Measurements from ENCODE around the gene DNASE1L3. TPM values are rescaled to one million over a fixed set of nuclear protein-coding genes. Genes with fewer than 3 reads are reported as not detected.
"Not testable (repeated sequence)": the region's sequence is repeated elsewhere in the genome, so short reads cannot be mapped to it uniquely, and the experiment has no call there.

The DNASE1L3 gene
- total RNA-seq, 1 experiment from 2014 or later, result not detected

DNA sequence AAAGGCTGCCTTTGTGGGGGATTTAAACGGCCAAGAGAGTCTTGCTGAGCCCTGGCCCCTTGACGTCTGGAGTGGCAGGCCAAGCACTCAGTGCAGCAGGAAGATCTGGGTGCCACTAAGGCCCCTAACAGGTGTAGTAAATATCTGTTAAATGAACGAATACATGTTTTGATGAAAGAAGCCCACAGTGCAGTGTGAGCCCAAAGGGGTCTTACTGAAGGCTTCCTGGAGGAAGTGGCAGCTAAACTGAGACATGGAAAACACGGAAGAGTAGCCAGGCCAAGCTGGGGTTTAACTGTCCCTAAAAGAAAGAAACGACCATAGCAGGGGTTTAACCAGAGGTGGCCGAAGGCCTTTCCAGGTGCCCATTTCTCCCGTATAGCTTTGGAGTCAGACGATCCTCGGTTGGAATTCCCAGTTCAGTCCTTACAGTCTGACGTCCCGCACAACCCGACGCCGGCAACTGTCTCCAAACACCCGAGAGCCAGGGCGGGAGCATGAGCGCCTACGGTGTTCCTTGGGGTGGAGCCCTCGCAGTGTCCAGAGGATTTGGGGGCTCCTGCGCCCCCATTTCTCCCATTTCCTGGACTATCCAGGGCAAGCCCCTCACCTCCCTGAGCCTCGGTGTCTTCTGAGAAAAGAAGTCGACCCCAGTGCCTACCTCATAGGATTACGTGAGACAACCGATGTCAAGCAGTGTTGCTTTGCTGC, 25.9 kb upstream of the DNASE1L3 start:
- no peak for DNase-seq (ENCODE audit: low read depth)

DNA sequence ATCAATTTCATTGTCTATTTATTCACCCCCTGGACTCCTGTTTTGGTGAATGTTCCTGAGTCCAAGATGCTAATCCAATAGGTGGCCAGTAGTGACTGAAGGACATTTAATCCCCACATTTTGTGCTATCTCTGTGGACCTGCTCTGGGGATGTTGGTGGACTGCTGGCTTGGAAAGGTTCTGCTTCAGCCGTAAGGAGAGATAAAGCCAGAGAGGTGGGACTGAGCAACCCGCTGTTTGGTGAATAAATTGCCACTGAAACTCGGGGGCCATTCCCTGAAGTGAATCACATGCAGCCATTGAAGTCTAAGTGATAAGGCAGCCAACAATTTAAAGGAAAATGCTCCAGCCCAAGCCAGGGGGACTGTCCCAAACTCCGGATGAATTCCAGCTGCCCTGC, 25.2 kb upstream of the DNASE1L3 start:
- DNase-seq (ENCODE audit: low read depth), result no peak

DNA sequence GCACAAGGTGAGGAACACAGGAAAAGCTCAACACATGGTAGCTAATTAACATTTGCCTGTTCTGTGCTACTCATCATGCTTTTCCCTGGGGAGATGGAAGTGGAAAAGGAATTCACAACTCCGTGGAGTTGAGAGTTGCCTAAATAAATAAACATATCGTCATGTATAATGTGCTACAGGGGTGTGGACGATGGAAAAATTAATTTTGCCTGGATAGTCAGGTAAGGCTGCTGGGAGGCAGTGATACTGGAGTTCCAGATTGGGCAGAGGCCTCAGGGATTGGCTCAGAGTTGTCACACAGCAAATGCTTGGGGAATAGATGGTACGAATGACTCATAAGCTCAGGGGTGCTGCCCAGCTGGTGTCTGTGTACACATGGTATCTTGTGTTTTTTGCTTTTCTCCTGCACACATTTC, 23.8 kb upstream of the DNASE1L3 start:
- DNase-seq (ENCODE audit: low read depth), result peak; percentile 69

DNA sequence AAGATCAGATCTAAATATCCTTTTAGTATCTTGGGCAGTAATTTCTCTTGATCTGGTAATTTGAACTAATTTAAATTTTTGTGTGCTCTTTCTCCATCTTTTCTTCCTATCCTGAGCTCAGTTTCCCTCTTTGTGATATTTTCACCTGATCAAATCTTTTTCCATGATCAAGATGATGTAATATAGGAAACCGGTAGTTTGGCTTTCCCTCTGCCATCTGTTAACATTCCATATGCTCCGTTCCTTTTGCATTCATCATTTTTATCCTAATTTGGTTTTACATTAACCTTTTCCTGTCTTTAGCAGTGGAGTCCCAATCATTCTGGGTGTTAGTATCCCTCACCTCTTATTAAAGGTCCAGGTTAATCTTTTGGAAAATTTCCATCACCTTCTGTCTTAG, 20.9 kb upstream of the DNASE1L3 start:
- no peak for DNase-seq (ENCODE audit: low read depth)

DNA sequence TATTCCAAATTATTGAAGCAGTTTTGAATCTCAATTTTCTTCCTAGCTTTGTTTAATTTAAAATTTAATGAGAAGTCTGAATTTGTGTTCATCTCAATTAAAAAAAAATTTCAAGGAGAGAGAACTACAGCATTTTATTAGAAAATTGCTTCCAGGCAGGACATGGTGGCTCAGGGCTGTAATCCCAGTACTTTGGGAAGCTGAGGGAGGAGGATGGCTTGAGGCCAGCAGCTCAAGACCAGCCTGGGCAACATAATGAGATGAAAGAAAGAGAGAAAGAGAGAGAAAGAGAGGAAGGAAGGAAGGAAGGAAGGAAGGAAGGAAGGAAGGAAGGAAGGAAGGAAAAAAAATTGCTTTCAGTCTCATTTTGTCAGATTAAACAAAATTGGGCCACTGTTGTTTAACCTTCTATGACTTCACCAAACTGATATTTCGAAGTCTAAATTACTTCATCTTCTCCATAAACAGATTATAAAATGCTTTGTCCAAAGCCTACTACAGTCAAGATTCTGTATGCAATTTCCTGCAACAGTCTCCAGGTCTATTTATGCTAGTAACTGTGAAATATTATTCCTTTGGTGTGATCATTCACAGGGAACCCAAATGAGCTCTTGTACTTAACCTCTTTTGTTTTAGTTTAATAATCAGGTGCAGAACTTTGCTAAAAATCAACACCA, 20.2 kb upstream of the DNASE1L3 start:
- DNase-seq (ENCODE audit: low read depth), result no peak

DNA sequence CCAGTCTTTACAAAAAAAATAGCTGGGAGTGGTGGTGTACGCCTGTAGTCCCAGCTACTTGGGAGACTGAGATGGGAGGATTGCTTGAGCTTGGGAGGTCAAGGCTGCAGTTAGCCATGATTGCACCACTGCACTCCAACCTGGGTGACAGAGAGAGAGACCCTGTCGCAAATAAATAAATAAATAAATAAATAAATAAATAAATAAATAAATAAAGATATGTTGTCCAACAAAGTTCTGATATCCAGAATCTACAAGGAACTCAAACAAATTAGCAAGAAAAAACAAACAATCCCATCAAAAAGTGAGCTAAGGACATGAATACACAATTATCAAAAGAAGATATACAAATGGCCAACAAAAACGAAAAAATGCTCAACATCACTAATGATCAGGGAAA, 17.2 kb upstream of the DNASE1L3 start:
- not testable (repeated sequence) for DNase-seq (ENCODE audit: low read depth)

DNA sequence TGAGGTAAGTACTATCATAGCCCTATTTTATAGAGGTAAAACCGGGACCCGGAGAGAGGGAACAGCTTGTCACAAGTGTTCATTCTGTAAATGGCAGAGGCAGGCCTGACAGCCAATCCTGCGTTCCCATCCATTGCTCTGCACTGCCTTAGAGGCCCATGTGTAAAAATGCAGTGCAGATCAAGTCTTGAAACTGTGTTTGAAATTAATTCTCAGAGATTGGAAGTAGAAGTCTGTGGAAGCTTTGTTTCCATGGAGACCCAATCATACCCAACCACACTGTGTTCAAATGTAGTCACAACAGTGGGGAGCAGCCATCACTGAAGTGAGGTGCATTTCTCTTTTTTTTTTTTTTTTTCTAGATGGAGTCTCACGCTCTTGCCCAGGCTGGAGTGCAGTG, 13.1 kb upstream of the DNASE1L3 start:
- no peak for DNase-seq (ENCODE audit: low read depth)

DNA sequence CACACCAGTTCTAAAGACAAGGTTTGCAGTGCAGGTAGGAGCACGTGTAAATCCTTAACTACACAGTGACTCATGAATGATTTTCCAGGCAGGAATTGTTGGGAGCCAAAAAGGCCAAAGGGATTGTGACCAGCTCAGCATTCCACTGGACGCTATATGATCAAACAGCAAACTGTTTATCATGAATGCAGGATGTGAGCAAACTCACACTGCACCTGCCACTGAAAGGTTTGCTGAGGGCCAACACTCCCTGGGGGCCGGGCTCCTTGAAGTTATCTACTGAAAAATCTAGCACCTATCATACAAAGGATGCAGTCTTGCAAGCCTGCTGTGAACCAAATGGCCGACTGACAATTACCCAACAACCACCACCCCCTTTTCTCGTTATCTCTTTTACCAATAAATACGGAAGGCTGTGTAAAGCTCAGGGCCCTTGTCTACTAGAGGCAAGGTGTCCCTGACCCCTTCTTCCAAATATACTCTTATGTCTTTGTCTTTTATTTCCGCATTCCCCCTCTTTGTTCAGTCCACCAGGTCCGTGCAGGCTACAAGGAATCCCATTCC, 11.5 kb upstream of the DNASE1L3 start:
- no peak for DNase-seq (ENCODE audit: low read depth)

DNA sequence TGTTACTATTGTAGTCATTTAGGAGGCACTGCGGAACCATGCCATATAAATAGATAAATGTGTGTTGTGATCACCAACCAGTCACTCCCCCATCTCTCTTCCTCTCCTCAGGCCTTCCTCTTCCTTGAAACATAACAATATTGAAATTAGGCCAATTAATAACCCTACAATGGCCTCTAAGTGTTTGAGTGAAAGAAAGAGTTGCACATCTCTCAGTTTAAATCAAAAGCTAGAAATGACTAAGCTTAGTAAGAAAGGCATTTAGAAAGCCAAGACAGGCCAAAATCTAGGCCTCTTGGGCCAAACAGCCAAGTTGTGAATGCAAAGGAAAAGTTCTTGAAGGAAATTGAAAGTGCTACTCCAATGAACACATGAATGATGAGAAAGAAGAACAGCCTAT, 8.1 kb upstream of the DNASE1L3 start:
- DNase-seq (ENCODE audit: low read depth), result no peak

DNA sequence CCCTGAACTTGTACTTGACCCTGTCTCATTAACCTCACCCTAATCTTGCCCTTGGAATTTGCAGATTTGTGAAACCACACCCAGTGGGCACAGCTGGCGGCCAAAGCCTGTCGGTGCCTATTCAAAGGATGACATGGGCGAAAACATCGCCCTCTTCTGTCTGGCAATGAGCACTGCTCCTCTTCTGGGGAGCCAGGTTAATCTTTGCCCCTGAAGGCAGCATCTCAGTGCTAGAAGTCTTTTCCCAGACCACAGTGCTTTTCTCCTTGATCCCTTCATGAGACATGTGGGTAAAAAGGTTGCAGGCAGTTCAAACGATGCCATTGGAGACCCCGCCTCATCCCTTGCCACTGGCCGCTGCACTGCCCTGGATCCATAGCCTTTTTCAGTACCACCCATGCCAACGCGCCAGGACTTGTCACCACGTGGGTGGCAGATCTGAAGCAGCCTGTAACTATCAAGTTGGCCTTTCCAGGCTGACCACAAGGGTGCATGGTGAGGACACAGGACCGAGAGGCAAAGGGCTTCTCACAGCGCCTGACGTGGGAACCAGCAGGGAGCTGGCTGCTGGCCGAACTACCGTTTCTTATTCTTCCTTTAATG, 6.5 kb upstream of the DNASE1L3 start:
- DNase-seq (ENCODE audit: low read depth), result peak; percentile 82

DNA sequence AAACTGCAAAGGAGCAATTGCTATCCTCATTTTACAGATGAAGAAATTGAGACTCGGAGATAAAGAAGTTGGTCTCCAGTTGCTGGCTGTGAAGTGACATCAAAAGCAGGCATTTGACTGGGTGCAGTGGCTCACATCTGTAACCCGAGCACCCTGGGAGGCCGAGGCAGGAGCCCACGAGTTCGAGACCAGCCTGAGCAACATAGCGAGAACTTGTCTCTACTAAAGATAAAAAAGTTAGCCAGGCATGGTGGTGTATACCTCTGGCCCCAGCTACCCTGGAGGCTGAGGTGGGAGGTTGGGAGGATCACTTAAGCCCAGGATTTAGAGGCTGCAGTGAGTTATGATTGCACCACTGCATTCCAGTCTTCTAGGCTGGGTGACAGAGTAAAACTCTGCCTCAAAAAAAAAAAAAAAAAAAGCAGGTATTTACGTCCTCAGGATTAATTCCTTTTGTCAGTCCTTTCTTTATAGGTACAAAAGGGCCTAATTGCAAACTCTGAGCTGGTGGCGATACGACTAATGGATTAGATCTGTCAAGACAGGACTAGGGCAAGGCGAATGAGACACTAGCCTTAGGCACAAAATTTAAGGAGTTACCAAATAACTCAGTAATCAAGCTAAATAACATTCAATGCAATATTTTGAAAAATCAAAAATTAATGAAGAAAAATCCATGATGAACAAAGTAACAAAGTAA, 5.9 kb upstream of the DNASE1L3 start:
- DNase-seq (ENCODE audit: low read depth), result no peak

DNA sequence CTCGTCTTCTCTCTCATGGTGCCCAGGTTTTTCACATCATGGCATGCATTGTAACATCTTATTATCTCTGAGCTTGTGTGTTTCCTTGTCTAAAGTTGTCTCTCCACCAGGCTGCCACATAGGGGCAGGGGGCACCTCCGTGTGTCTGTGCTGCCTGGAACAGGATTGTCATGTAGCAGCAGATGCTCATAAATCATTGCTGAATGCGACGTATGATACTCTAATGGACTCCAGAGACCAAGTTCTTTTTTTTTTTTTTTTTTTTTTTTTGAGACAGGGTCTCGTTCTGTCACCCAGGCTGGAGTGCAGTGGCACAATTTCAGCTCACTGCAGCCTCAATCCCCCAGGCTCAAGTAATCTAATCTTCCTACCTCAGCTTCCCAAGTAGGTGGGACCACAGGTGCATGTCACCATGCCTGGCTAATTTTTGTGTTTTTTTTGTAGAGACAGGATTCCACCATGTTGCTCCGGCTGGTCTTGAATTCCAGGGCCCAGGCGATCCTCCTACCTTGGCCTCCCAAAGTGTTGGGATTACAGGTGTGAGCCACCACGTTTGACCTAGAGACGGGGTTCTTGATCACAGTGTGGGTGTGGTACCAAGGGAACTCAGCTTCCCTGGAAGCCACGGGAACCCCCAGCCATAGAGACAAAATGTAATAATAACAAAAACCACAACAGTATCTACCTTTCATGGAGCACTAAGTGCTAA, 4.7 kb upstream of the DNASE1L3 start:
- no peak for DNase-seq (ENCODE audit: low read depth)

DNA sequence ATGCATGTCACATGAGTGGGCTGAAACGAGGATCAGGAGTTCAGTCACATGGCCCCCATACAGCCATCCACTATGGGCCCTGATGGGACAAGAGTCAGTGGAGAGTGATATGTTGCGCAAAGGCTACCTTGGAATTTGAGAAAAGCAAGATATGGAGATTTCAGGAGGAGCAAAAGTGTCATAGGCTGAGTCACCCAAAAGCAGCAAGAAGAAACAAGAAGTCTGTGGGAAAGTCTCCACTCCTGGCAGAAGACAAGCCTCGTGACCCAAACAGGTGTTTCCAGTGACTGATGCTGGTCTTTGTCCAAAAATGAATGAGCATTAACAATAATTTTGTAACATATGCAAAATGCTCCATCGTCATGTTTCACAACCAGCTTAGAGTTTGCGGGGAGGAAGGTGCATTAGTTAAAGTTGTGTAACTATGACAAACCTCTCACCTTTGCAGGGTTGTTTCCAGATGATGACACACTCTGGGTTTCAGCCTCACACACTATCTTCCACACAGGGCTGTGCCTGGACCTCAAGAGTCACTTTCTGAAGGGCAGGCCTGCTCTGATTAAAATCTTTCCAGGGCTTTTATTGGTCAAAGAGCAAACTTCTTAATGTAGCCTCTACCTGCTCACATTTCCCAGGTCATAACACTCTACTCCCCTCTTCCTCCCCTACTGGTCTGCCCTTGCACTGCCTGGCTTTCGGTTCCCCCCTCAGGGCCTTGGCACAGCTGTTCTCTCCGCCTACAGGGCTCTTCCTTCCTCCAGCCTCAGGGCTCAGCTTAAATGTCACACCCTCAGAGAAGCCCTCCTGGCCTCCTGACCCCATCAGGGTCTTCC, 3.9 kb upstream of the DNASE1L3 start:
- peak; percentile 70 for DNase-seq (ENCODE audit: low read depth)

DNA sequence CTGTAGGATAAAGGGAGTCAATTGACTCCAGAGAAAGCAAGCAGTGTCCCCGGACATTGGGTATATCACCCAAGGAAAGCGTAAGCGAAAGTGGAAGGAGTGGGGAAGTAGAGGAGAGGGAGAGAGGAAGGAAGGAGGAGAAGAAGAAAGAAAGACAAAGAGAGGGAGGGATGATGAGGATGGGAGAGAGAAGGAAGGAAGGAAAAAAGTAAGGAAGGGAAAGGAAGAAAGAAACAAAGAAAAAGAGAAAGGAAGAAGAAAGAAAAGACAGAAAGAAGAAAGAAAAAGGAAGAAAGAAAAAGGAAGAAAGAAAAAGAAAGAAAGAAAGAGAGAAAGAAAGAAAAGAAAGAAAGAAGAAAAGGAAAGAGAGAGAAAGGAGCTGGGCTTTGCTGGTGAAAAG, 839 bp downstream of the DNASE1L3 start:
- DNase-seq (ENCODE audit: low read depth), result no peak

DNA sequence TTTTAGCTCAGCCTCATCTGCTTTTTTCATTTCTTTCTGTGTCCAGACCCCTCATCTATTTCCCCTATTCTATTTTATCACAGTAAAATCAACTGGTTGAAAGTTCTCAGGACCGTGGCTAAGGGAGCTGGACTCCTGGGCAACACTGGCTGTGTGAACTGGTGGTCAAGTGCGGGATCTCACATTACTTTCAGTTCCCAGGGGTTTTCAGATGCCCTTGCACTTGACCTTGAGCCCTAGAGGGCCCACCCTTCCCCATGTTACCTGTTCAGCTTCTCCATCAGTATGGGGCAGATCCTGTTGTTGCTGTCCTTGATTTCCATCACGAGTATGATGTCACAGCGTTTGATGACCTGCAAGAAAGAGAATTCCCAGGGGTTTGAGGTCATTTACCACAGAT, 2.8 kb downstream of the DNASE1L3 start:
- DNase-seq (ENCODE audit: low read depth), result no peak

DNA sequence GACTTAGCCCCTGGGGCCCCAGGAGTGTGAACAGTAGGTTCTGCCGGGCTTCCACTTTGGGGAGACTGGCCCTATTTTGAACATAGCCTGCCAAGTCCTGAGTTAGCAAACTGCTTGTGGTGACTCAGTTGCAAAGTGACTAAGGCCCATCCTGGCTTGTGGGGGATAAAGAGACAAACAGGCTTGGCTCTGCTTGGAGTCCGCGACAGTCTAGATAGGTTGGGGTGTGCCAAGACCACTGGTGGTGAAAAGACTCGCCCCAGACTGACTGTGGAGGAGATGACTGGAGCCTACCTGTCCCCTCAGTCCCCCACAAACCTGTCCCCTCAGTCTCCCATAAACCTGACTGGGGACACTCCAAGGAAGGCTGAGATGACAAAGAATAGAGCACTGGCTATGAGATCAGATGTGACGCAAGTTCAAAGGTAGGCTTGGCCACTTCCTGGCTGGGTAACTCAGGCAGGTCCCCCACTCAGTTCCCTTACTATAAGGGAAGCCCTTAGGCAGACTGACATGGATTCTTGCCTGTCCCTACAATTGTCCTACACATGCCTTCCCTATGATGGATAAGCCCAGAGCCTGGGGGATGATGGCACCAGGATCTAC, 4.3 kb downstream of the DNASE1L3 start:
- peak; percentile 27 for DNase-seq (ENCODE audit: low read depth)

DNA sequence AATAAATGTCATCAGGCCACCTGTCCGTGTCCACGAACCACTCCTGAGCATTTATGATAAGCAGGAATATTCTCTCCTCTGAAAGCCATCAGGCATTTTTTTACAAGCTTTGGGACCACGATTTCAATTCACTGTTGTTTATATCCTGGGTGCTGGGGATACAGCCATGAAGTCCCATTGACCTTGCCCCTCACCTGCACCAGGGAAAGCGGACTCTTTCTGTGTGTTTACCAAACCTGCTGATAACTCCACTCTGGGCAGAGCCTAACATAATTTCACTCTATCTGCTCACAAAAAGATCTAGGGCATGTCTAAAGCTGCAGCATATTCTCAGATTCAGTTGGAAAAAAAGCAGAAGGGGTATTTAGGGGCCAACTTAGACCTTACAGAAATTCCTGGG, 4.8 kb downstream of the DNASE1L3 start:
- no peak for DNase-seq (ENCODE audit: low read depth)

DNA sequence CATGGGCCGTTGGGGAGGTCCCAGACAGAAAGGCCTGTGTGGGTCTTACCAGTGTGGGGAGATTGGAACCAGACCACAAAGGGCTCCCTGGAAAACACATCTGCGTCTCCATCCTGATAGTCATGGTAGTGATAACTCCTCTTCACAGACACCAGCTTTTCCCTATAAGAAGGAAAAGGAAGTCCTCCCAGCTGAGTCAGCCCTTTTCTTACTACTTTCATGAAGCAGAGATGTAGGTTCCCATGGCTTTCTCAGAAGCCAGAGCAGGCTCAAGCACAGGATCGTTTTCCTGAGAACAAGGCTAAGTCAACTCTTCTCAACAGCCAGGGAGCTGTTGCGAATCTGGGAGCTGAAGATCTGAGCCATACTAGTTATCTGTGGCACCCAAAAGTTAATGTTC, 6.1 kb downstream of the DNASE1L3 start:
- DNase-seq (ENCODE audit: low read depth), result no peak

DNA sequence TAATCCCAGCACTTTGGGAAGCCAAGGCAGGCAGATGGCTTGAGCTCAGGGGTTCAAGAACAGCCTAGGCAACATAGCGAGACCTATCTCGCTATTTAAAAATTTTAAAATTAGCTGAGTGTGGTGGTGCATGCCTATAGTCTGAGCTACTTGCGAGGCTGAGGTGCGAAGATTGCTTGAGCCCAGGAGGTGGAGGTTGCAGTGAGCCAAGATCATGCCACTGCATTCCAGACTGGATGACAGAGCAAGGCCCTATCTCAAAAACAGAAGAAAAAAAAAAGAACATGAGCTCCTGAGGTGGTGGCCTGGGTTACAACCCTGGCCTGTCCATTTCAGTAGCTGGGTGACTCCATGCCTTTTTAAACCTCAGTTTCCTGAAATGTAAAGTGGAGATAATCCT, 7.2 kb downstream of the DNASE1L3 start:
- no peak for DNase-seq (ENCODE audit: low read depth)

DNA sequence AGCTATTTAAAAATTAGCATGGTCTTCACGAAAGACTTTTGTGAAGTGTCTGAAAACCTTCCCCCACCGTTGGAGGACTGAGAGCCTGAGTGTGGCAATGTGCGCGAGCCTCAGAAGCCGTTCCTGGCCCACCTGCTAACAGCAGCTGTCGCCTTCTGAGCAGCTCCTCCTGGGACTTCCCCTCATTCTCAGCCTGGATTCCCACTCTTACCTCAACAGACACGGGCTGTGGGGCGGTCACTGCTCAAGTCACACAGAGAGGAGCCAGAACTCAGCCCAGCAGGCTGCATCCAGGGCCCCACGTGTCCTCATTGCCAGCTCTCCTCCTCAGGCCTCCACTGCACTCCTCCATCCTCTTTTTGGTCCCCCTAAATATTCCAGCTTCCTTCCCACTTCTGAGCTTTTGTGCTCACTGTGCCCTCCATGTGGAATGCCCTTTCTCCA, 7.8 kb downstream of the DNASE1L3 start:
- DNase-seq (ENCODE audit: low read depth), result no peak

Measured in LHCN-M2 (cell line).